Erythroblast (primary cell): ENCODE measurements around the gene SFRP5.

Experiments used
- GATA1 ChIP-seq: IDR thresholded peaks from 2 replicates; pipeline ENCODE4 v1.6.1; 2011; ENCODE audit warnings: low read depth, mild to moderate bottlenecking, control low read depth, low read length, moderate library complexity
- POLR2A ChIP-seq: IDR thresholded peaks from 2 replicates; pipeline ENCODE4 v1.6.1; 2011; ENCODE audit warnings: mild to moderate bottlenecking, low read length

GRCh38 chr10:97791824-97792721 lies 20.3 kb upstream of the SFRP5 start:
- no peak for TF ChIP-seq POLR2A
- no peak for TF ChIP-seq GATA1
